GM19468 (cell line): ENCODE measurements around the gene PCSK9.

Experiments
- ATAC-seq: cut with Tn5 transposase; IDR thresholded peaks from one replicate; pipeline ENCODE4 v1.9.1; 2021; ENCODE audit warnings: mild to moderate bottlenecking, moderate library complexity, moderate number of reproducible peaks; ENCODE audit not compliant: unreplicated experiment; ENCODE audit errors: extremely low read depth

PCSK9 gene

GRCh38 chr1:55040933-55041494 is 1.7 kb downstream of the PCSK9 start:
- ATAC-seq: no peak

- ATAC-seq: no peak
Observed at GRCh38 chr1:55041613-55042012, 2.3 kb downstream of the PCSK9 start.

- no peak for ATAC-seq
Observed at GRCh38 chr1:55043011-55043410, 3.7 kb downstream of the PCSK9 start.

- ATAC-seq: no peak
Observed at GRCh38 chr1:55043726-55044125, 4.4 kb downstream of the PCSK9 start.

GRCh38 chr1:55044617-55045397 is 5.5 kb downstream of the PCSK9 start:
- no peak for ATAC-seq

GRCh38 chr1:55045430-55045829 is 6.1 kb downstream of the PCSK9 start:
- ATAC-seq: no peak

GRCh38 chr1:55046871-55047270 is 7.5 kb downstream of the PCSK9 start:
- ATAC-seq: no peak

GRCh38 chr1:55047611-55048010 is 8.3 kb downstream of the PCSK9 start:
- no peak for ATAC-seq

- ATAC-seq: no peak
Observed at GRCh38 chr1:55048453-55049270, 9.3 kb downstream of the PCSK9 start.

- ATAC-seq: no peak
Observed at GRCh38 chr1:55049271-55049913, 10.0 kb downstream of the PCSK9 start.

GRCh38 chr1:55049914-55050278 is 10.5 kb downstream of the PCSK9 start:
- no peak for ATAC-seq

GRCh38 chr1:55050283-55050682 is 10.9 kb downstream of the PCSK9 start:
- no peak for ATAC-seq

GRCh38 chr1:55051169-55051568 is 11.8 kb downstream of the PCSK9 start:
- ATAC-seq: no peak

- ATAC-seq: no peak
Observed at GRCh38 chr1:55051621-55052020, 12.3 kb downstream of the PCSK9 start.

- ATAC-seq: no peak
Observed at GRCh38 chr1:55052221-55053142, 13.1 kb downstream of the PCSK9 start.

GRCh38 chr1:55053265-55053954 is 14.1 kb downstream of the PCSK9 start:
- no peak for ATAC-seq

GRCh38 chr1:55054396-55054795 is 15.0 kb downstream of the PCSK9 start:
- ATAC-seq: no peak

GRCh38 chr1:55055084-55055882 is 15.9 kb downstream of the PCSK9 start:
- no peak for ATAC-seq
